GM21576 (cell line): ENCODE data around the gene PPP1R36.
A peak's percentile ranks its signal among the peaks of the same experiment; 100 is the strongest.
"Not testable (repeated sequence)": the region's sequence is repeated elsewhere in the genome, so short reads cannot be mapped to it uniquely, and the experiment has no call there.

Source experiments
- ATAC-seq: cut with Tn5 transposase; IDR thresholded peaks from one replicate; pipeline ENCODE4 v1.9.1; 2021; ENCODE audit warnings: mild to moderate bottlenecking, moderate library complexity; ENCODE audit not compliant: unreplicated experiment

Gene PPP1R36

DNA sequence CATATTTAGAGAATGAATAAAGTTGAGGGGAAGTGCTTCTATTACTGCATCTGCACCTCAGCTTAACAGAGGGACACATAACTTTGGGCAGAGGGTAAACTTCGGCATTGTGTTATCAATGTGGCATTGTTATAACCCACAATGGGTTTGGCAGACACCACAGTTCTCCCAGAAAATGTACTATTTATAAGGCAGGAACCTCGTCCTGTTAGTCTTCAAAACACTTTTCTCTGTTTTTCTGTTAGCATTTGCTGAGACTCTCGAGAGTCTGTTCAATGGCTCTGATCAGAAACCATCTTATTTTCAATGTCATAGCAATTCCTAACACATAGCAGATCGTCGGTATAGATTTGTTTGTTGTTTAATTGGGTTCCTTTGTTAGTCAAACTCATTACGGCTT is 13.9 kb downstream of the PPP1R36 start:
- no peak for ATAC-seq

GRCh38 chr14:64566651-64567122 is 16.9 kb downstream of the PPP1R36 start:
- no peak for ATAC-seq

GRCh38 chr14:64569138-64569631 is 19.4 kb downstream of the PPP1R36 start:
- no peak for ATAC-seq

DNA sequence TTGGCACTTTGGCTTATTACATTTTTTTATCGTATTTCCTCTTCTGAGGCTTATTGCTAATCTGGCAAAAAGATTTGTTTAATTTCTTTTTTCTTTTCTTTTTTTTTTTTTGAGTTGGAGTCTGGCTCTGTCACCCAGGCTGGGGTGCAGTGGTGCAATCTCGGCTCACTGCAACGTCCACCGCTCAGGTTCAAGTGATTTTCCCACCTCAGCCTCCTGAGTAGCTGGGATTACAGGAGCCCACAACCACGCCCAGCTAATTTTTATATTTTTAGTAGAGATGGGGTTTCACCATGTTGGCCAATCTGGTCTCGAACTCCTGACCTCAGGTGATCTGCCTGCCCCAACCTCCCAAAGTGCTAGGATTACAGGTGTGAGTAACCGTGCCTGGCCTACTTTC is 19.9 kb downstream of the PPP1R36 start:
- ATAC-seq, result not testable (repeated sequence)

DNA sequence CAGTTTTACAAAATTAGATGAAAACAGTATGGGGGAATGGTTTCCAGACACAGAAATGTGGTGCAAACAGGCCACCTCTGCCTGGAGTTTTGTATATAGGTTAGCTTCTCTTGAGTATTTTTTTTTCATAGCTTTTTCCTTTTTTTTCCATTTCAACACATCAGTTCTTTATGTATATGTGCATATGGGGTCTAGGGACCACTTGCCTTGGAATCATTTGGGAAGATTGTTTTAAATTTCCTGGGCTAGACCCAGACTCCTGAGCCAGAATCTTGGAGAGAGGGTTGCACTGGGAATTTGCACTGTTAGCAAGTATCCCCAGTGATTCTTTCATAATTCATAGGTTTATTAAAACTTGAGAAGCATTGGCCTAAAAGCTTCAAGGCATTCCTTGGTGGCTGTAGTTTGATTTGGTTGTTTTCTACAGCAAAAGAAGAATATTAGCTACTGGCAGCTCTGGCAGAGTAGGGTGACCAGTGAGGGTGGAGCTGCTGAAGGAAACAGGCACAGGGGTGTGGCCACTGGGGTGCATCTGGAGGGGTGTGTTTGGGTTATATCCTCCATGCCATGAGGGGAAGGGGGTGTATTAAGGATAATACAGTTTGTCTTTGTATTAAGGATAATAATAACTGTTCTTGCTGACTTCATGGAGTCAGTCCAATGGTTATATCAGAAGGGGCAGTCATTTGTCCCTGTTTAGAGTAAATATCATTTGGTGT is 22.8 kb downstream of the PPP1R36 start:
- no peak for ATAC-seq

- ATAC-seq, result no peak
Measured at GRCh38 chr14:64573109-64573508, 23.3 kb downstream of the PPP1R36 start.

- no peak for ATAC-seq
Measured at GRCh38 chr14:64574371-64575107, 24.8 kb downstream of the PPP1R36 start.

DNA sequence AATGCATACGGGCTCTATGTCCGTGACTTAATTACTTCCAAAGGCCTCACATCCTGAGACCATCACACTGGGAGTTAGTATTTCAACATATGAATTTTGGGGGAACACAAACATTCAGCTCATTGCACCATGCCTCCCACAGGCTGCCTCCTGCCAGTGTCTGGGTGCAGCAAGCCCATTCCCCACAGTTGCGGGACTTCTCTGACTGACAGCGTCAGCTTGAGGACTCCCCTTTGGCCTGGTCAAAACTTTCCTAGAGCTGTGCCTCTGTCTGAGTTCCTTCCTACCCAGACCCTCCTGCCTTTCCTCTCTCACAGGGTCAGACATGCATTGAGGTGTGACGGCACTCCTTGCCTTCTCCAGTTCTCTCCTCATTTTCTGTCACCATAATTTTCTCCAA is 27.4 kb downstream of the PPP1R36 start:
- no peak for ATAC-seq

GRCh38 chr14:64580467-64580866 is 30.7 kb downstream of the PPP1R36 start:
- no peak for ATAC-seq

DNA sequence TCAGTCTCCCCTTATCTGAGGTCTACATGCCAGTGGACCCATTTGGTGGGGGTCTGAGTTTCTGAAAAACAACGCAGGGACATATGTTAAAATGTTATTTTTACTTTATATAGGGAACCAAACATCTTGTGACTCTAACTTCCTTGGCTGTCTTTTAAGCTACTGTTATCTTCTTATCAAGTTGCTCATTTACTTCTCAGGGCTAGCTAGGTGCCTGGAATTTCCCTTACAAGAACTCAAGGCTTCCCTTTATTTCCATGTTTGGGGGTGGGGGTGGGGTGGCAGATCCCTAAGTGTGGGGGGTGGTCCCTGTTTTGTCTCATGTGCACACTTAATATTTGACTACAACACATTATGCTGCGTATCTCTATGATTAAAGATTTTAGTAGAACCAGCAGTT is 31.6 kb downstream of the PPP1R36 start:
- ATAC-seq, result no peak

DNA sequence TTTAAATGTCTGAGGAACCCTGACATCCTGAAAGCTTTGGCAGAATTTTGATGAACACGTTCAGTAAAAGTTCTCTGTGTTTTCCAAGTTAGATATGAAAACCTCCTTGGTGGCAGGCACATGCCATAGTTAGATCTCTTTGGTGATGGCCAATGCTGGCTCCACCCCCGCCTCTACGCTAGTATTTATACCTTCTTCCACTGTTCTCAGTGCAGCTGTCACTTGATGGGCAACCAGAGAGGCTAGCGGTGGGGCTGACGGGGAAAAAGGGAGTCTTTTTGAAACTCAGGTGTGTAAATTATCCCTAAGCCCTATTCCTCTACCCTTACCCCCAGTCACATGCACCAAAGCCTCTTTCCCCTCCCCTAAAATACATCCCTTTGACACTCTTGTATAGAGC is 32.1 kb downstream of the PPP1R36 start:
- no peak for ATAC-seq

DNA sequence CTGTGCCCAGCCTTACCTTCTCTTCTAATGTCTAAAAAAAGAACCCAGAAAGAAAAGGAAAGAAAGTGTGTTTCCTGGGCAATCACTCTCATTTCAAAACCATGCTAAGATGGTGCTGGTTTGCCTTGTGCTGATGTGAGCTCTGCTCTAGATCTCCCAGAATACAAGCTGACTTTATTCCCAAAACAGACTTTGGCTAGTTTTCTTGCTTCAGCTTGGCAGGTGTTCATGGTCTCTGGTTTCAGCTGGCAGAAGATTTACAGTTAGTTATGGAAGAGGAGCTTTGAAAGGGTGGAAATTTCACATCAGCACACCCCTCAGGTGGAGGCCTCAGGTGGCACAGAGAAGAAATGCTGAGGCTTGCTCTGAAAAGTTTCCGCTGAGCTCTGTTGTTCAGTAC is 34.4 kb downstream of the PPP1R36 start:
- ATAC-seq, result no peak

- no peak for ATAC-seq
Measured at GRCh38 chr14:64591809-64592208, 42.0 kb downstream of the PPP1R36 start.

GRCh38 chr14:64594438-64594837 is 44.7 kb downstream of the PPP1R36 start:
- no peak for ATAC-seq

DNA sequence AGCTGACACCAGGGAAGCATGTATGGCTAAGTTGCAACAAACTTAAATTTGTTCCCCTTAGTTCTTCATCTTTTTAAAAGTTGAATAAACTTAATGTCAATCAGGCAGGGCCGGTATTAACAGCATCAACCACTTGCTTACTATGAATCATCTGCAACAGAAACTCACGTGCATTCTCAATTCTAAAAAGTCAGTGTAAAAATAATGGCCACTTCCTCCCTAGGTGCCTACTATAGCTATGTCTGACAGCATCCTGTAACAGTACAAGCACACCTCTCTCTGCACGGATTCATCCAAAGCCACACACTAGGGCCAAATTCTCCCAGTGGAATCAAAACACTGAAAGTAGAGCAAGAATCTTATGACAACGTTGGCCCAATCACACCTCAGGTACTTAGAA is 48.6 kb downstream of the PPP1R36 start:
- ATAC-seq, result peak; percentile 80

- ATAC-seq, result no peak
Measured at GRCh38 chr14:64601571-64601970, 51.8 kb downstream of the PPP1R36 start.

DNA sequence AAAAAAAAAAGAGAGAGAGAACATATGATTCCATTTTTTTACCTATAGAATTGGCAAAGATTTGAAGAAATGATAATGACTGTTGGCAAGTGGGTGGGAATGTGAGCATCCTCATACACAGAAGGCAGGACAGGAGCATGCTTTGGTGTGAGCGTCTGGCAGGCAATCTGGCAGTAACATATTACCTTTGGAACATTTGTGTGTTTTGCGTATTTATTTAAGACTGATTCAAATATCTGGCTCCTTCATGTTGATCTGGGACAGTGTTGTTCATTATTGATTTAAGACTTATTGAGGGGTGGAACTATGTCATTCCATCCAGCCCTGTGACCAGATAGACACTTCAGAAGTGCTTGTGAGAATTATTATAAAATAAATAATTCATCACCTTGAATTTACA is 53.1 kb downstream of the PPP1R36 start:
- no peak for ATAC-seq

- ATAC-seq, result no peak
Measured at GRCh38 chr14:64604001-64604400, 54.2 kb downstream of the PPP1R36 start.

- no peak for ATAC-seq
Measured at GRCh38 chr14:64604881-64605280, 55.1 kb downstream of the PPP1R36 start.

DNA sequence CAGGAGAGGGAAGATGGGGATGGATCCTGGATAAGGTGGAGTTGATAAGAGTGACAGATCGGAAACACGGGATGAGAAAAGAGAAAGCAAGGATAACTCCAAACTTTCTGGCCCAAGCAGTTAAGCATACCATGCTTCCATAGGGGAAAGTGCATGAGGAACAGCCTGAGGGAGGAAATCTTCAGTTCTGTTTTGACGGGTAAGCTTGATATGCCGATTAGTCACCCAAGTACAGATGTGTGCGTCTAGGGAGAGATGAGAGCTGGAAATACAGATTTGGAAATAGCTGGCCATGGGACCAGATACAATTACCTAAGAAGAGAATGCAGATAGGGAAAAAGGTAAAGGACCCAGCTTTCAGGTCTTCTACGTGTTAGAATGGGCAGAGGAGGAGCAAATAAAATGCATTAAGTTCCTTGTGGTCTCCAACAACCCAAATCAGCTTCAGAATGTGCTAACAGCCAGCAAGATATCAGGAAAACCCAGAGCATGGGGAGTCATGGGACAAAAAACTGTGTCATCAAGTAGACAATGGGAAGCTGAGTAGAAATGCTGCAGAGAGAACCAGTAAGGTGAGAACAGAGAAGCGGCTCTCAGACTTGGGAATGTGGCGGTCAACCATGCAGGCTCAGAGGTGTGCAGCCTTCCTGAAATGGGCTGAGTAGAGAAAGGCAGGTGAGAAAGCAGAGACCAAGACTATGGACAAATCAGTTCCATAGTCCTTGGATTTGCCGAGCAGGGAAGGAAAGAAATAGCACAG is 56.3 kb downstream of the PPP1R36 start:
- ATAC-seq, result no peak

- ATAC-seq, result no peak
Measured at GRCh38 chr14:64610049-64610746, 60.4 kb downstream of the PPP1R36 start.
